ENCODE data around the gene SLC25A18. TPM values are rescaled to one million over a fixed set of nuclear protein-coding genes. Genes with fewer than 3 reads are reported as not detected.

Gene SLC25A18
- total and polyA plus RNA-seq, 4 donors, result 18.8 to 84.7 (median 69.8) TPM

DNA sequence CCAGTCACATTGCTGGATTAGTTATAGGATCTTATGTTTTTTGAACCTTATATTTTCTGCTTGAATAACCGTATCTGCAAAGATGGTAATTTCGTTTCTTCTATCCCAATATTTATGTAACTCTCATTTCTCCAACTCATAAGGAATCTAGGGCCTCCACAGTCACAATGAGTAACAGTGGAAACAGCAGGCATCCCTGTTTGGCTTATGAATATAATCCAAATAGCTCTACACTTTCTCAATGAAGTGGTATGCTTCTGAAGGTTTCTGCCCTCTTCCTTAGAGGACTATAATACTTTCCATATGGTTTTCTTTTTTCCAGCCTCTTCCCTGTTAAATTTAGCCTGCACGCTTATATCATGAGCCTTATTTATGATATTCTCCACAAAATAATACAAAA, 48.8 kb downstream of the SLC25A18 start:
- no peak for DNase-seq (ENCODE audit: low spot score)
- H3K4me3 ChIP-seq (ENCODE audit: low read depth in 1 of 3, low read length in 3 of 3), result no peak overlapping the region
- H3K9me3 ChIP-seq (ENCODE audit: control insufficient read depth in 4 of 4, low read length in 3 of 4), result no peaks in the 10 kb centered on the region
- H3K27me3 ChIP-seq (ENCODE audit: control insufficient read depth in 4 of 4, insufficient read depth in 4 of 4, low read length in 3 of 4), result no peaks in the 10 kb centered on the region
- no peak overlapping the region for H3K9ac ChIP-seq (ENCODE audit: low read depth in 1 of 2, low read length in 2 of 2)
- no peaks in the 10 kb centered on the region for H3K4me1 ChIP-seq (ENCODE audit: control insufficient read depth in 4 of 4, insufficient read depth in 4 of 4, low read length in 3 of 4)
- H3K27ac ChIP-seq (ENCODE audit: low read depth in 1 of 2, low read length in 2 of 2), result no peak overlapping the region
- TF ChIP-seq FOXA2 (IDR thresholded peaks at IDR 0.05), result no peak
- WGBS, result 93% methylated on average over 3 of the region's 3 CpGs
- H3K36me3 ChIP-seq (ENCODE audit: control insufficient read depth in 4 of 4, insufficient read depth in 3 of 4, low read depth in 1 of 4, low read length in 3 of 4), result peaks cover 16 to 30% (median 28%) of the 10 kb centered on the region in 4 donors

GRCh38 chr22:17613280-17613679, 50.0 kb downstream of the SLC25A18 start:
- no peak overlapping the region for H3K9ac ChIP-seq (ENCODE audit: low read depth in 1 of 2, low read length in 2 of 2)
- H3K4me3 ChIP-seq (ENCODE audit: low read depth in 1 of 3, low read length in 3 of 3), result no peak overlapping the region
- H3K4me1 ChIP-seq (ENCODE audit: control insufficient read depth in 4 of 4, insufficient read depth in 4 of 4, low read length in 3 of 4), result no peaks in the 10 kb centered on the region
- no peak for DNase-seq (ENCODE audit: low spot score)
- peaks cover 16 to 26% (median 23%) of the 10 kb centered on the region in 4 donors for H3K36me3 ChIP-seq (ENCODE audit: control insufficient read depth in 4 of 4, insufficient read depth in 3 of 4, low read depth in 1 of 4, low read length in 3 of 4)
- no peak overlapping the region for H3K27ac ChIP-seq (ENCODE audit: low read depth in 1 of 2, low read length in 2 of 2)
- H3K27me3 ChIP-seq (ENCODE audit: control insufficient read depth in 4 of 4, insufficient read depth in 4 of 4, low read length in 3 of 4), result no peaks in the 10 kb centered on the region
- 96% methylated on average over 7 of the region's 7 CpGs for WGBS
- H3K9me3 ChIP-seq (ENCODE audit: control insufficient read depth in 4 of 4, low read length in 3 of 4), result no peaks in the 10 kb centered on the region
- TF ChIP-seq SP1 (IDR thresholded peaks at IDR 0.05) (no peak), EGR1 (IDR thresholded peaks at IDR 0.05; ENCODE audit: low read depth in 2 of 2) (no peak), NR2F2 (IDR thresholded peaks at IDR 0.05) (no peak), HNF4G (IDR thresholded peaks at IDR 0.05) (no peak), ZBTB33 (IDR thresholded peaks at IDR 0.05) (no peak), YY1 (IDR thresholded peaks at IDR 0.05) (no peak), RXRA (IDR thresholded peaks at IDR 0.05) (no peak), REST (IDR thresholded peaks at IDR 0.05) (no peak), JUND (IDR thresholded peaks at IDR 0.05) (no peak), FOXA1 (IDR thresholded peaks at IDR 0.05) (no peak), HNF4A (conservative IDR thresholded peaks at IDR 0.05) (no peak), GABPA (IDR thresholded peaks at IDR 0.05 in 1 of 2, conservative IDR thresholded peaks at IDR 0.05 in 1 of 2) (no peak), FOXA2 (IDR thresholded peaks at IDR 0.05) (no peak), TAF1 (conservative IDR thresholded peaks at IDR 0.05) (no peak), RAD21 (IDR thresholded peaks at IDR 0.05) (no peak)
- TF ChIP-seq, protein P1, sequence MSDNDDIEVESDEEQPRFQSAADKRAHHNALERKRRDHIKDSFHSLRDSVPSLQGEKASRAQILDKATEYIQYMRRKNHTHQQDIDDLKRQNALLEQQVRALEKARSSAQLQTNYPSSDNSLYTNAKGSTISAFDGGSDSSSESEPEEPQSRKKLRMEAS (IDR thresholded peaks at IDR 0.05), result no peak
- TF ChIP-seq, protein P2, sequence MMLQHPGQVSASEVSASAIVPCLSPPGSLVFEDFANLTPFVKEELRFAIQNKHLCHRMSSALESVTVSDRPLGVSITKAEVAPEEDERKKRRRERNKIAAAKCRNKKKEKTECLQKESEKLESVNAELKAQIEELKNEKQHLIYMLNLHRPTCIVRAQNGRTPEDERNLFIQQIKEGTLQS (IDR thresholded peaks at IDR 0.05), result no peak
- TF ChIP-seq, protein P3, sequence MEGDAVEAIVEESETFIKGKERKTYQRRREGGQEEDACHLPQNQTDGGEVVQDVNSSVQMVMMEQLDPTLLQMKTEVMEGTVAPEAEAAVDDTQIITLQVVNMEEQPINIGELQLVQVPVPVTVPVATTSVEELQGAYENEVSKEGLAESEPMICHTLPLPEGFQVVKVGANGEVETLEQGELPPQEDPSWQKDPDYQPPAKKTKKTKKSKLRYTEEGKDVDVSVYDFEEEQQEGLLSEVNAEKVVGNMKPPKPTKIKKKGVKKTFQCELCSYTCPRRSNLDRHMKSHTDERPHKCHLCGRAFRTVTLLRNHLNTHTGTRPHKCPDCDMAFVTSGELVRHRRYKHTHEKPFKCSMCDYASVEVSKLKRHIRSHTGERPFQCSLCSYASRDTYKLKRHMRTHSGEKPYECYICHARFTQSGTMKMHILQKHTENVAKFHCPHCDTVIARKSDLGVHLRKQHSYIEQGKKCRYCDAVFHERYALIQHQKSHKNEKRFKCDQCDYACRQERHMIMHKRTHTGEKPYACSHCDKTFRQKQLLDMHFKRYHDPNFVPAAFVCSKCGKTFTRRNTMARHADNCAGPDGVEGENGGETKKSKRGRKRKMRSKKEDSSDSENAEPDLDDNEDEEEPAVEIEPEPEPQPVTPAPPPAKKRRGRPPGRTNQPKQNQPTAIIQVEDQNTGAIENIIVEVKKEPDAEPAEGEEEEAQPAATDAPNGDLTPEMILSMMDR (IDR thresholded peaks at IDR 0.05; ENCODE audit: low read depth, low read length, missing input control), result no peak
